Naive thymus-derived CD4-positive, alpha-beta T cell (primary cell): ENCODE measurements around the gene KL. TPM values are rescaled to one million over a fixed set of nuclear protein-coding genes. Genes with fewer than 3 reads are reported as not detected.

Experiments
- ATAC-seq: fragments of 150-1000 bp; cut with Tn5 transposase; 2 replicates; pipeline ENCODE4 v1.10.0; 2021; ENCODE audit warnings: mild to moderate bottlenecking, moderate library complexity
- CTCF ChIA-PET: fragments of 350-600 bp; sonication (Branson Sonifier 250); formaldehyde crosslinking; loops from one replicate; lab custom pipeline; 2021; ENCODE audit warnings: antibody characterized with exemption; lab: Charles Lee
- POLR2A ChIA-PET: fragments of 350-600 bp; sonication (Branson Sonifier 250); formaldehyde crosslinking; loops from one replicate; lab custom pipeline; 2021; ENCODE audit warnings: antibody characterized with exemption, inconsistent platforms; lab: Charles Lee
- DNase-seq, 9 donors: peaks; one replicate each; pipeline versions ENCODE4 v3.0.0 to v3.0.0-alpha.2; 2020 to 2022; ENCODE audit warnings: mixed read lengths in 1 of 9
- H3K27ac ChIP-seq: one replicate; pipeline ENCODE4 v1.7.0; 2013; ENCODE audit warnings: mild to moderate bottlenecking, low read depth, low read length, moderate library complexity
- H3K27me3 ChIP-seq, 2 donors: one replicate each; pipeline ENCODE4 v1.7.0; 2013; ENCODE audit warnings: low read length in 2 of 2, mild to moderate bottlenecking in 2 of 2, moderate library complexity in 2 of 2; ENCODE audit not compliant: control insufficient read depth in 2 of 2, insufficient read depth in 2 of 2
- H3K36me3 ChIP-seq, 3 experiments: 1 replicate in 2 of 3; 2 replicates in 1 of 3; pipeline ENCODE4 v1.7.0; 2013; ENCODE audit warnings: low read length in 3 of 3, mild to moderate bottlenecking in 3 of 3, moderate library complexity in 1 of 3; ENCODE audit not compliant: insufficient read depth in 3 of 3, control insufficient read depth in 2 of 3
- H3K4me1 ChIP-seq, 2 donors: one replicate each; pipeline ENCODE4 v1.7.0; 2013; ENCODE audit warnings: low read length in 2 of 2, mild to moderate bottlenecking in 2 of 2, moderate library complexity in 1 of 2; ENCODE audit not compliant: control insufficient read depth in 2 of 2, insufficient read depth in 2 of 2
- H3K4me3 ChIP-seq: 2 replicates; pipeline ENCODE4 v1.7.0; 2013; ENCODE audit warnings: mild to moderate bottlenecking, low read length
- H3K9me3 ChIP-seq, 3 experiments: 1 replicate in 2 of 3; 2 replicates in 1 of 3; pipeline ENCODE4 v1.7.0; 2013; ENCODE audit warnings: low read length in 3 of 3; ENCODE audit not compliant: control insufficient read depth in 2 of 3
- H3K27ac Mint-ChIP-seq, 9 donors: one replicate each; pipeline ENCODE4 v1.8.0; 2020 to 2022; ENCODE audit warnings: mixed read lengths in 9 of 9, mild to moderate bottlenecking in 8 of 9, moderate library complexity in 5 of 9, inconsistent platforms in 2 of 9
- H3K27me3 Mint-ChIP-seq, 5 donors: one replicate each; pipeline ENCODE4 v1.8.0; 2021 to 2022; ENCODE audit warnings: mixed read lengths in 5 of 5, mild to moderate bottlenecking in 1 of 5
- H3K36me3 Mint-ChIP-seq, 5 donors: one replicate each; pipeline ENCODE4 v1.8.0; 2020 to 2022; ENCODE audit warnings: mixed read lengths in 5 of 5, mild to moderate bottlenecking in 3 of 5, inconsistent platforms in 1 of 5
- H3K4me1 Mint-ChIP-seq, 7 donors: one replicate each; pipeline ENCODE4 v1.8.0; 2020 to 2022; ENCODE audit warnings: mixed read lengths in 7 of 7, mild to moderate bottlenecking in 3 of 7, inconsistent platforms in 1 of 7
- H3K4me3 Mint-ChIP-seq, 10 donors: one replicate each; pipeline ENCODE4 v1.8.0; 2020 to 2022; ENCODE audit warnings: mild to moderate bottlenecking in 10 of 10, mixed read lengths in 10 of 10, moderate library complexity in 6 of 10, inconsistent platforms in 2 of 10
- H3K9me3 Mint-ChIP-seq, 11 donors: one replicate each; pipeline ENCODE4 v1.8.0; 2020 to 2022; ENCODE audit warnings: mixed read lengths in 11 of 11, mild to moderate bottlenecking in 4 of 11, inconsistent platforms in 1 of 11, moderate library complexity in 1 of 11
- intact Hi-C, 2 donors: fragments of 100-400 bp; cut with micrococcal nuclease; formaldehyde crosslinking; loops; one replicate each; pipeline ENCODE4 v1.15.1; 2023
- polyA plus RNA-seq, 2 donors: library from polyadenylated mRNA; unstranded; fragments of 300-500 nt; fragmentation: Illumina TruSeq; gene quantifications; one replicate each; pipeline ENCODE4 v1.2.3, GENCODE V29; 2021
- total RNA-seq, 6 experiments: library from RNA in 5 of 6; stranded (reverse) in 5 of 6; gene quantifications; 1 replicate in 5 of 6; 2 replicates in 1 of 6; pipeline ENCODE4 v1.2.3 and lab custom pipeline; 2021 to 2026

KL gene
- total and polyA plus RNA-seq, 7 experiments from 2014 or later: 0.15 to 0.36 (median 0.22) TPM; not detected in 2

DNA sequence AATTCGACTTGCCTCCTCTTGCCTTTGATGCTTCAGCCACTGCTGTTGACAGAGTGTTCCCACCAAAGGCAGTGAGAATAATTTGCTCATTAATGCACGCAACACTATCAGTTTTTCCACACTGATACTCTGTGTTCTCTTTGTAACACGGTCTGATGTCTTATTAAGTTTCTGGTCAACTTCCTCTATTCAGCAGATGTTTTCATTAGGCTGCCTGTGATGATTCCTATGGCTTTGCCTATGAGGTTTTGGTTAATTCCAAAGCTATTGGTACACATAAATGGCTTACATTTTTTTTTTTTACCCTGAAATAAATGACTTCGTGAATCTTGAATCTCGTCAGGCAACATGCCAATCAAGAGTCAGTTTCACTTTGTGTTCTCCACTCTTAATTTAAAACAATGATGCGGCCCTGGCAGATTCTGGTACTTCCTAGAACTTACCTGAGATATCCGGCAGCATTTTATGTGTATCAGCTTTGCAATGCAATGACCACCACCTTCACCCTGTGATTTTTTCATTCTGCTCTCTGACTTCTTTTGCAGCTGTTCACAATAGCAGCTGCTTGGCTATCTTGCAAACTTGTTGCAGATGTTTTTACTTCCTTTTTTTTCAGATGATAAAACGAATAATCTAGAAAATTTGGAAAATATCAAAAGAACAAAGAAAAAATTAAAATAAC, 27.5 kb upstream of the KL start:
- Histone ChIP-seq H3K9me3 (no peaks in the 10 kb centered on the region), H3K27ac (no peak overlapping the region), H3K4me3 (no peak overlapping the region), H3K27me3 (no peaks in the 10 kb centered on the region), H3K4me1 (no peaks in the 10 kb centered on the region), H3K36me3 (no peaks in the 10 kb centered on the region)
- peak overlapping the region in 5 of 10 donors; percentile 8 to 73 (median 50) for H3K4me3 Mint-ChIP-seq
- intact Hi-C loops: no loop called here
- ATAC-seq (no peak), DNase-seq (no peak)
- POLR2A ChIA-PET: no interaction called here
- H3K9me3 Mint-ChIP-seq: peaks cover 0 to 12% (median 0%) of the 10 kb centered on the region in 11 donors
- CTCF ChIA-PET: no interaction called here
- no peak overlapping the region for H3K27ac Mint-ChIP-seq
- no peaks in the 10 kb centered on the region for H3K36me3 Mint-ChIP-seq
- peaks cover 0 to 7% (median 5%) of the 10 kb centered on the region in 7 donors for H3K4me1 Mint-ChIP-seq
- H3K27me3 Mint-ChIP-seq: peaks cover 12 to 32% (median 19%) of the 10 kb centered on the region in 5 donors

- Histone ChIP-seq H3K4me1 (no peaks in the 10 kb centered on the region), H3K27me3 (no peaks in the 10 kb centered on the region), H3K9me3 (no peaks in the 10 kb centered on the region), H3K36me3 (no peaks in the 10 kb centered on the region), H3K27ac (no peak overlapping the region), H3K4me3 (no peak overlapping the region)
- Mint-ChIP-seq H3K27me3 (peaks cover 12 to 32% (median 18%) of the 10 kb centered on the region in 5 donors), H3K4me1 (peaks cover 0 to 7% (median 5%) of the 10 kb centered on the region in 7 donors), H3K27ac (no peak overlapping the region), H3K36me3 (no peaks in the 10 kb centered on the region), H3K9me3 (peaks cover 0 to 12% (median 0%) of the 10 kb centered on the region in 11 donors), H3K4me3 (no peak overlapping the region)
- CTCF ChIA-PET: no interaction called here
- DNase-seq: no peak
- ATAC-seq: no peak
- intact Hi-C loops: no loop called here
- POLR2A ChIA-PET: no interaction called here
Measured at GRCh38 chr13:32989290-32989667, 26.9 kb upstream of the KL start.

- peaks cover 12 to 32% (median 16%) of the 10 kb centered on the region in 5 donors for H3K27me3 Mint-ChIP-seq
- Histone ChIP-seq H3K27ac (no peak overlapping the region), H3K27me3 (no peaks in the 10 kb centered on the region), H3K9me3 (no peaks in the 10 kb centered on the region), H3K36me3 (no peaks in the 10 kb centered on the region), H3K4me1 (no peaks in the 10 kb centered on the region), H3K4me3 (no peak overlapping the region)
- peaks cover 0 to 9% (median 0%) of the 10 kb centered on the region in 11 donors for H3K9me3 Mint-ChIP-seq
- peaks cover 0 to 7% (median 5%) of the 10 kb centered on the region in 7 donors for H3K4me1 Mint-ChIP-seq
- CTCF ChIA-PET: no interaction called here
- POLR2A ChIA-PET: no interaction called here
- ATAC-seq: no peak
- intact Hi-C loops: no loop called here
- H3K27ac Mint-ChIP-seq: no peak overlapping the region
- no peak for DNase-seq
- no peak overlapping the region for H3K4me3 Mint-ChIP-seq
- H3K36me3 Mint-ChIP-seq: no peaks in the 10 kb centered on the region
Measured at GRCh38 chr13:32989942-32990341, 26.3 kb upstream of the KL start.

GRCh38 chr13:32993145-32993544, 23.1 kb upstream of the KL start:
- Histone ChIP-seq H3K27me3 (no peaks in the 10 kb centered on the region), H3K4me3 (no peak overlapping the region), H3K27ac (no peak overlapping the region), H3K4me1 (no peaks in the 10 kb centered on the region), H3K36me3 (no peaks in the 10 kb centered on the region), H3K9me3 (no peaks in the 10 kb centered on the region)
- ChIA-PET CTCF (no interaction called here), POLR2A (no interaction called here)
- no peak for ATAC-seq
- DNase-seq: no peak
- Mint-ChIP-seq H3K27ac (peak overlapping the region in 1 of 9 donors; percentile 2), H3K36me3 (no peaks in the 10 kb centered on the region), H3K4me3 (no peak overlapping the region), H3K27me3 (peaks cover 0 to 18% (median 12%) of the 10 kb centered on the region in 5 donors), H3K4me1 (peaks cover 0 to 7% (median 5%) of the 10 kb centered on the region in 7 donors), H3K9me3 (peaks cover 0 to 2% (median 0%) of the 10 kb centered on the region in 11 donors)
- intact Hi-C loops: no loop called here

DNA sequence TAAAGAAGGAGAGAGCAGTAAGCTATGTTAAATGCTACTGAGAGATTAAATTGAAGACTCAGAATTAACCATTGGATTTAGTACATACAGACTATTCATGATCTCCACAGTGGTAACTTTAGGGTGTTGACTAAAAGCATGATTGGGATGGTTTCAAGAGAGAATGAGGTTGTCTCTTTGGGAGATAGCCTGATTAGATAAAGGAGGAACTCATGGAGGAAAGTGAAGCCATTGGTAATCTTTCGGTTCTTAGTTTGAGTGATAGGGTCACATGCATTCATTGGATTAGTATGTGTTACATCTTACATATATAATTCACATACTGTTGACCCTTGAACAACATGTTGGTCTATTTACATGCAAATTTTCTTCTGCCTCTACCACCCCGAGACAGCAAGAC, 18.8 kb upstream of the KL start:
- intact Hi-C loops: no loop called here
- Histone ChIP-seq H3K27ac (no peak overlapping the region), H3K36me3 (no peaks in the 10 kb centered on the region), H3K27me3 (no peaks in the 10 kb centered on the region), H3K4me3 (no peak overlapping the region), H3K4me1 (no peaks in the 10 kb centered on the region), H3K9me3 (no peaks in the 10 kb centered on the region)
- H3K27me3 Mint-ChIP-seq: peaks cover 0 to 3% (median 0%) of the 10 kb centered on the region in 5 donors
- peaks cover 0 to 1% (median 0%) of the 10 kb centered on the region in 11 donors for H3K9me3 Mint-ChIP-seq
- ChIA-PET CTCF (no interaction called here), POLR2A (no interaction called here)
- H3K27ac Mint-ChIP-seq: no peak overlapping the region
- no peaks in the 10 kb centered on the region for H3K36me3 Mint-ChIP-seq
- ATAC-seq: no peak
- no peak for DNase-seq
- no peak overlapping the region for H3K4me3 Mint-ChIP-seq
- H3K4me1 Mint-ChIP-seq: no peaks in the 10 kb centered on the region

- POLR2A ChIA-PET: no interaction called here
- H3K9me3 Mint-ChIP-seq: peaks cover 0 to 2% (median 0%) of the 10 kb centered on the region in 11 donors
- Histone ChIP-seq H3K36me3 (no peaks in the 10 kb centered on the region), H3K27me3 (no peaks in the 10 kb centered on the region), H3K4me3 (no peak overlapping the region), H3K27ac (no peak overlapping the region), H3K9me3 (no peaks in the 10 kb centered on the region), H3K4me1 (no peaks in the 10 kb centered on the region)
- no peaks in the 10 kb centered on the region for H3K36me3 Mint-ChIP-seq
- CTCF ChIA-PET: no interaction called here
- H3K4me3 Mint-ChIP-seq: no peak overlapping the region
- no peak overlapping the region for H3K27ac Mint-ChIP-seq
- intact Hi-C loops: no loop called here
- no peak for ATAC-seq
- no peak for DNase-seq
- H3K4me1 Mint-ChIP-seq: peaks cover 0 to under 1% (median 0%) of the 10 kb centered on the region in 7 donors
- H3K27me3 Mint-ChIP-seq: peaks cover 0 to 11% (median 2%) of the 10 kb centered on the region in 5 donors
Measured at GRCh38 chr13:32998966-32999365, 17.3 kb upstream of the KL start.

- Mint-ChIP-seq H3K9me3 (peaks cover 0 to 2% (median 0%) of the 10 kb centered on the region in 11 donors), H3K27me3 (peaks cover 0 to 11% (median 3%) of the 10 kb centered on the region in 5 donors), H3K27ac (no peak overlapping the region), H3K4me3 (no peak overlapping the region), H3K36me3 (no peaks in the 10 kb centered on the region), H3K4me1 (peaks cover 0 to 8% (median 0%) of the 10 kb centered on the region in 7 donors)
- no peak overlapping the region for H3K4me3 ChIP-seq
- no peaks in the 10 kb centered on the region for H3K4me1 ChIP-seq
- ChIA-PET POLR2A (no interaction called here), CTCF (no interaction called here)
- no peak for ATAC-seq
- no peaks in the 10 kb centered on the region for H3K9me3 ChIP-seq
- no peak overlapping the region for H3K27ac ChIP-seq
- no peak for DNase-seq
- no peaks in the 10 kb centered on the region for H3K36me3 ChIP-seq
- intact Hi-C loops: no loop called here
- H3K27me3 ChIP-seq: no peaks in the 10 kb centered on the region
Measured at GRCh38 chr13:33000365-33000764, 15.9 kb upstream of the KL start.
